SK-N-MC (cell line): ENCODE data around the gene UGT2B17.
"Not testable (repeated sequence)": the region's sequence is repeated elsewhere in the genome, so short reads cannot be mapped to it uniquely, and the experiment has no call there.

Experiments
- DNase-seq: peaks from one replicate; pipeline ENCODE4 v3.0.0-alpha.2; 2011; ENCODE audit warnings: low read depth, low spot score
- H3K27ac ChIP-seq: fragments of 200-600 bp; sonication (generic); 2 replicates; pipeline ENCODE4 v1.5.1; 2016; ENCODE audit warnings: mixed run types
- H3K36me3 ChIP-seq: fragments of 200-600 bp; sonication (generic); 2 replicates; pipeline ENCODE4 v1.6.1; 2017; ENCODE audit warnings: antibody characterized with exemption, low read length, mixed read lengths; ENCODE audit not compliant: insufficient read depth
- H3K4me3 ChIP-seq: fragments of 200-600 bp; sonication (generic); 2 replicates; pipeline ENCODE4 v1.5.1; 2016
- H3K9ac ChIP-seq: fragments of 200-600 bp; sonication (generic); 2 replicates; pipeline ENCODE4 v1.8.0; 2017; ENCODE audit warnings: mixed run types, mixed read lengths; ENCODE audit not compliant: insufficient read length
- H3K9me3 ChIP-seq: fragments of 200-600 bp; sonication (generic); 2 replicates; pipeline ENCODE4 v1.6.1; 2017; ENCODE audit warnings: low read depth, mild to moderate bottlenecking, antibody characterized with exemption, low read length, moderate library complexity, mixed read lengths
- EZH2 ChIP-seq: fragments of 200-600 bp; sonication (generic); IDR thresholded peaks from one replicate; pipeline ENCODE4 v1.6.1; 2017; ENCODE audit warnings: antibody characterized with exemption
- FOXP2 ChIP-seq: optimal IDR thresholded peaks from 2 replicates; pipeline ENCODE3; 2011; ENCODE audit warnings: mild to moderate bottlenecking, moderate library complexity; ENCODE audit not compliant: insufficient read depth; ENCODE audit errors: extremely low read length, control extremely low read depth
- POLR2AphosphoS5 ChIP-seq: IDR thresholded peaks from 2 replicates; pipeline ENCODE4 v1.6.1; 2012; ENCODE audit warnings: mild to moderate bottlenecking, low read depth, low read length, borderline replicate concordance

Gene UGT2B17

DNA sequence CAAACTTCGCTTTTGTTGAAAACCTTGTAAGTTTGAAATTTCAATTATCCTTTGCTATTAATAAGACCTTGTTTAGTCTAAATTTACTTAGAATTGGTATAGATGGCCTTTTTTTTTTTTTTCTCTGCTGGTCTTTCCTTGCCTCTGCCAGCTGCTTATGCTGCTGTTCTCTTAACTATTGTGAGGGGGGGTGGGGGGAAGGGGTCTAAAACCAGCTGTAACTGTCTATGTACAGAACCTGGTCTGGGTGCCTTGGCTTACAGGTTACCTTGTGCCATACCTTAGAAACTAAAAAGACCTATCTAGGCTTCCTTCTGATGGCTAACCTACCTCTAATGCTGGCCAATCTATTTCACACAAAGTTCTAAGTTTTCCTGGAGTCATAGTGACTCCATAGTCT lies 1.0 kb downstream of the UGT2B17 start:
- Histone ChIP-seq H3K9me3 (no peaks in the 10 kb centered on the region), H3K4me3 (no peak overlapping the region), H3K36me3 (no peaks in the 10 kb centered on the region), H3K9ac (no peak overlapping the region), H3K27ac (no peak overlapping the region)
- DNase-seq: no peak
- TF ChIP-seq FOXP2 (no peak), POLR2AphosphoS5 (no peak), EZH2 (no peak)

DNA sequence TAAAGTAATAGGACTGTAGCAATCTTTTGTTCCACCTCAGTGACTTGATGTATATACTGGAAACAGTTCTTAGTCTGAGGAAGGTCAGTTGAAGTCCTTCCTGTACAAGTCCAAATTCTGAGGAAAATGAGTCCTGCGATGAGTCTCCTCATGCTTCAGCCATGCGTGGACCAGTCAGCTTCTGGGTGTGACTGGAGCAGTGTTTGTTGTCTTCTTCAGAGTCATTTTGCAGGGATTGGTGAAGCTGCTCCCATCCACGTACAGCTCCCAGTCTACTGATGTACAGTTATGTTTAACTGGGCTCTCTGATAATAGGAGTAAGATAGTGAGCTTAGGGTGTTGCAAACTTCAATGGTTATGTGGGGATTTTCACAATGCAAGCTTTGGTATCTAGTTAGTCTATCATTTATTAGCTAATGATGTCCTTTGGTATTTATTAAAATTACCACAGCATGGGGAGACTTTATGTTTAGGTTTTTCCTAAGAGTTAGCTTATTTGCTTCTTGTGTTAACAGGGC lies 3.4 kb downstream of the UGT2B17 start:
- Histone ChIP-seq H3K9ac (no peak overlapping the region), H3K9me3 (no peaks in the 10 kb centered on the region), H3K27ac (no peak overlapping the region), H3K36me3 (no peaks in the 10 kb centered on the region), H3K4me3 (no peak overlapping the region)
- no peak for DNase-seq
- TF ChIP-seq EZH2 (no peak), FOXP2 (no peak), POLR2AphosphoS5 (no peak)

DNA sequence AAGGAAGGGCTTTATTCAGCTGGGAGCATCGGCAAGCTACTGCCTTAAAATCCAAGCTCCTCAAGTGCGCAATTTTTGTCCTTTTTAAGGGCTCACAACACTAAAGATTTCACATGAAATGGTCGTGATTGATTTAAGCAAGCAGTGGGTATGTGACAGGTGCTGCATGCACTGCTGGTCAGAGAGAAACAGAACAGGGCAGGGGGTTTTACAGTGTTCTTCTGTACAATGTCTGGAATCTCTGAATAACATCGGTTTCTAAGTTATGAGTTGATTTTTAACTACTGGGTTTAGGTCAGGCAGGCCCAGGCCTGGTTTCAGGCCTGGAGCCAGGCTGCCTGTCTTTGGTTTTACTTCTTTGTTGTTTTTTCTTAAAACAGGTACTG lies 6.0 kb downstream of the UGT2B17 start:
- no peak for DNase-seq
- TF ChIP-seq EZH2 (no peak), FOXP2 (no peak), POLR2AphosphoS5 (no peak)
- Histone ChIP-seq H3K4me3 (no peak overlapping the region), H3K9ac (no peak overlapping the region), H3K27ac (no peak overlapping the region), H3K9me3 (no peaks in the 10 kb centered on the region), H3K36me3 (no peaks in the 10 kb centered on the region)

- no peak overlapping the region for H3K4me3 ChIP-seq
- H3K27ac ChIP-seq: no peak overlapping the region
- no peaks in the 10 kb centered on the region for H3K36me3 ChIP-seq
- TF ChIP-seq FOXP2: no peak
- TF ChIP-seq POLR2AphosphoS5: no peak
- no peak for TF ChIP-seq EZH2
- no peak overlapping the region for H3K9ac ChIP-seq
- no peak for DNase-seq
- H3K9me3 ChIP-seq: no peaks in the 10 kb centered on the region
Measured at GRCh38 chr4:68569466-68570121, 6.5 kb downstream of the UGT2B17 start.

DNA sequence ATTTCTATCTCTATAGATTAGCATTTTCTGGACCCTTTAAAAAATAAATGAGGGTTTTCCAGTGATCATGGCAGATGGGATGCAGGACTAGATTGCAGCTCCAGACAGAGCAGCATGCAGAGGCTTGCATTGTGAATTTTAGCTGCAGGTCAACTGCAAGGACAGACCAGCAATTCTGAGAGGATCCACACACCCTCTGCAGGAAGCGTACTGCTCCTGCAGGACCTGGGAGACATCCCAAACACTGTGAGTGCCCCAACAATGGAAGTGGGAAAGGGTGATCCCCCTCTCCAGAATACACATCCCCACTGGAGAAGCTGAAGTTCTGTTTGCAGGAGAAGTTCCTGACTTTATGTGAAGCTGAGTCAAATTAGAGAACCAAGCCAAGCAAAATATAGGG lies 7.1 kb downstream of the UGT2B17 start:
- not testable (repeated sequence) for H3K4me3 ChIP-seq, H3K9ac ChIP-seq, H3K27ac ChIP-seq, H3K36me3 ChIP-seq, H3K9me3 ChIP-seq, DNase-seq

- not testable (repeated sequence) for H3K27ac ChIP-seq, H3K9me3 ChIP-seq, H3K9ac ChIP-seq, H3K36me3 ChIP-seq, H3K4me3 ChIP-seq, DNase-seq
Measured at GRCh38 chr4:68568535-68568934, 7.6 kb downstream of the UGT2B17 start.

DNA sequence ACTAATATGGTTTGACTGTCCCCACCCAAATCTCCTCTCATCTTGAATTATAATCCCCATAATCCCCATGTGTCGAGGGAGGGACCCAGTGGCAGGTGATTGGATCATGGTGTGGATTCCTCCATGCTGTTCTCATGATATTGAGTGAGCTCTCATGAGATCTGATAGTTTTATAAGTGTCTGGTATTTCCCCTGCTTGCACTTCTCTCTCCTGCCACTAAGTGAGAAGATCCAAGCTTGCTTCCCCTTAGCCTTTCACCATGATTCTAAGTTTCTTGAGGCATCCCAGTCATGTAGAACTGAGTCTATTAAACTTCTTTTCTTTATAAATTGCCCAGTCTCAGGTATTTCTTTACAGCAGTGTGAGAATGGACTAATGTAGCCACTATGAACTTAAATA lies 9.8 kb downstream of the UGT2B17 start:
- not testable (repeated sequence) for H3K36me3 ChIP-seq, H3K9ac ChIP-seq, H3K27ac ChIP-seq, H3K9me3 ChIP-seq, DNase-seq, H3K4me3 ChIP-seq

DNA sequence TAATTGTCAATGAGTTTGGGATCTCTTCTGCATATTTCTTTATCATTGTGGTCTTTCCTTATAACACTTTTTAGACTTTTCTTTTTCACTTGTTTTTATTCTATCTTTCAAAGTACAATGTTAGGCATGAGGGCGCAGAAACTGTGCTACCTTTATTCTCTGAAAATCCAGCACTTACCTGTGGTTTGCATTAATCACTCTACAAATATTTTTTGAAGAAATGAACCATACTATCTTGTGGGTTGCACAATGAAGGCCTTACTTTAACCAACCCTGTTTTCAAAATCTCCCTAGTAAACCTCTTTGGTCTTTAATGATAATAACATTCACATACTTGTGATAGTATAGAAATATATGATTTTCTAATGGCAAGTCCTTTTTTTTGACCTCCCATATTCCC lies 11.0 kb downstream of the UGT2B17 start:
- not testable (repeated sequence) for H3K27ac ChIP-seq

DNA sequence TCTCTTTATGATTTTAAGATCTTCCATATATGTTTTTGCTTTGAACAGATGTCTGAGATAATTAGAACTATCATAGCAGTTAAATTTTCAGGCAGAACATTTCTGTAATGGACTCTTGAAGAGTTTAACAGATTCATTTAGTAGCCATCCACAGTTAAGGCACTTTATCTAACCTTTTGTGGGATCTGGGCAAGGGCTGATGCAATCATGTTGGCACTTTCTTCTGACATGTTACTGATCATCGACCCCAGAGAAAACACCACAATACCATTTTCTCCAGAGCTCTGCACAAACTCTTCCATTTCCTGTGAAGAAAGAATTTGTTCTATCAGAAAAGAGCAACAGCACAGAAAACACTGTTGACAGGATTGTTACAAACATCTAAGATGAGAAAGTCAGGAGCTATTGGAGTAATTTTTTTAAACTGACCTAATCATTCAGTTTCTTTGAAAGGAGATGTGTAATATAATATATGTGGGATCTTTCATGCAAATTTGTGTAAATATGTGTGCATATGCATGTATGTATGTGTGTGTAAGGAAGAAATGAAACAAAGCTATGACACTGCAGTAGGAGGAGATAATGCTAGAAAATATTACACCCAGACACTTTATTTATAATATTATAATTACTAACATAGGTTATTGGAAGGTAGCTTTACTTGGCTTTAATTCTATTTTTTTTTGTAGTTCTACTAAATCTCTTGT lies 15.6 kb downstream of the UGT2B17 start:
- H3K9me3 ChIP-seq, H3K27ac ChIP-seq, H3K36me3 ChIP-seq, H3K9ac ChIP-seq, DNase-seq, H3K4me3 ChIP-seq: not testable (repeated sequence)

More for the DNA sequence above, 11.0 kb downstream of the UGT2B17 start:
- H3K4me3 ChIP-seq, H3K9ac ChIP-seq, DNase-seq, H3K36me3 ChIP-seq, H3K9me3 ChIP-seq: not testable (repeated sequence)

DNA sequence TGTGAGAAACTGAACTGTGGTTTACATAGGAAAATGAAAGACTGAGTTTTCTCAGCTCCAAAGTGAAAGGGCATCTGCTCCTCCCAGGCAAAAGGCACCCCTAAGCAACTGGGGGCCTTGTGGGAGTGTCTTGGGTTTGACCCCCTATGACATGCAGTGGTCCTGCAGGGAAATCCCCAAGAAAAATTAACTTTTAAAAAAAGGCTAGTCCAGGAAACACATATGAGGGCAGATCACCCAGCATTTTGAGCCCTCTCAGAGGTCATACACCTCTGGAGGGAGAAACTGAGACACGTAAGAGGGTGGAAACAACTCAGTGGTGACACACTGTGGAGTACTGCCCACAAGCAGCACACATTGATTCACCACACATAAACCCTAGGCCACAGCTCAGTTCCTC lies 22.3 kb downstream of the UGT2B17 start:
- not testable (repeated sequence) for H3K36me3 ChIP-seq, H3K4me3 ChIP-seq, H3K9me3 ChIP-seq, H3K9ac ChIP-seq, H3K27ac ChIP-seq, DNase-seq

GRCh38 chr4:68552818-68553811 lies 23.0 kb downstream of the UGT2B17 start:
- H3K9ac ChIP-seq, H3K9me3 ChIP-seq, H3K36me3 ChIP-seq, H3K27ac ChIP-seq, DNase-seq, H3K4me3 ChIP-seq: not testable (repeated sequence)

- not testable (repeated sequence) for H3K4me3 ChIP-seq, H3K9me3 ChIP-seq, H3K36me3 ChIP-seq, H3K9ac ChIP-seq, DNase-seq, H3K27ac ChIP-seq
Measured at GRCh38 chr4:68542742-68543141, 33.4 kb downstream of the UGT2B17 start.
